CD4-positive, alpha-beta T cell treated with Interleukin-12 subunit alpha and Interleukin-12 subunit beta, for 1 hour (primary cell): ENCODE results near the gene ZNF775.

Experiments used
- DNase-seq: peaks from one replicate; pipeline ENCODE4 v3.0.0-alpha.2; 2020

ZNF775 gene

DNA sequence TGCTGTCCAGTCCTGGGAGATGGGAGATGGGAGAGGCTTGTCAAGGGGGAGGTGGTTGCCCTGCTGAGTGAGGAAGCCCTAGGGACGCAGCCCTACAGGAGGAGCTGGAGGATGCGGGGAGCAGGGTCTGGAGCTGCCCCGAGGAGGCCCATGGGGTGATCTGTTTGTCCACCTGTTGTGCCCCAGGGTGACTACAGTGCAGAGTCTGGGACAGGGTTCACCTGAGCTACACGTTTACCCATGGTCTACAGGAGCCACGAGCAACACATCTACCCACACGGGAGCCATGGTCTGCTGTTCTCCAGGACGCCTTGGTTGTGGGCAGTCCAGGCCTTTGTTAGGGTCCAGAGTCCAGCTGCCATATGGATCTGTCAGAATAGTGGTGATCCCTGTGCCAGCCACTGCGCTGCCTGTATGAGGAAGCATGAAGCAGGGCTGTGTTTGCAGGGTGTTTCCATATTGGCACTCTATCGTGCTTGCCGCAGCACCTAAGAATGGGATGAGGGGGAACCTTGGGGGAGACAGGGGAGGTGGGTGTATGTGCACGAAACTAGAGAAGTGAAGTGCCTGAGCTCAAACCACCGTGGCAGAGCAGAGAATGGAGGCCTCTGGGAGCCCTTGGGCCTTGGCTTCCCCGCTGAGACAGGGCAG is 23.7 kb downstream of the ZNF775 start:
- no peak for DNase-seq

DNA sequence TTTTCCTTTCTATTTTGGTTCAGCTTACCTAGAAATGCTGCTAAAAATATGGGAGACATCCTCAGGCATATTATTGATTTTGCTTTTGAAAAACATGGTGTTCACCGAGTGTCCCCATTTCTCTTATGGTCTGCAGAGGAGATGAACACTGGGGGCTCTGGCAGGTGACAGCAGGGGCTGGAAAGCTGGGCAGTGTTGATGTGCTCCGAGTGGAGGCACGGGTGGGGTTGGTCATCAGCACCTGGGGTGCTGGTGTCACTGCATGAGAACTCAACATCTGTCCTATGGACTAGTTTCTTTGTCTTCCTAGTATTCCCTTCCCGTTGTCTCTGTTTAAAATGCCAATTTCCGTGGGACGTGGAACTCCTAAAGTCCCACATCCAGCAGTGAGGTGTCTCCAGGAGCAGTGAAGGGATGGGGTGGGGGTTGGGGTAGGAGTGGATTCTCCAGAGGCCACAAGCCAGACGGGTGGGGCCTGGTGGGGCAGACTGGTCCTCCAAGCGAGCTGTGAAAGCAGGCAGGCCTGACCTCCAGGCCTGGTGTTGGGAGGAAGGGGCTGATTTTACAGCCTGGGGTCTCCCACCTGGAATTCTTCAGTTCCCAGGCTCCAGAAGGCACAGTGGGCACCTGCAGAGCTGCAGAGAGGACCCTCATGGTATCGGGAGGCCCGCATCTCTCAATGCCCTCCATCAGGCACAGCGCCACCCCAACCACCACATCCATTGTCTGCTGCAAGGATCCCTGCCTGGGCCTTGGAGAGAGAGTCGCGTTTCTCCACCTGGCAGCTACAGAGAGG is 24.4 kb downstream of the ZNF775 start:
- DNase-seq = no peak

DNA sequence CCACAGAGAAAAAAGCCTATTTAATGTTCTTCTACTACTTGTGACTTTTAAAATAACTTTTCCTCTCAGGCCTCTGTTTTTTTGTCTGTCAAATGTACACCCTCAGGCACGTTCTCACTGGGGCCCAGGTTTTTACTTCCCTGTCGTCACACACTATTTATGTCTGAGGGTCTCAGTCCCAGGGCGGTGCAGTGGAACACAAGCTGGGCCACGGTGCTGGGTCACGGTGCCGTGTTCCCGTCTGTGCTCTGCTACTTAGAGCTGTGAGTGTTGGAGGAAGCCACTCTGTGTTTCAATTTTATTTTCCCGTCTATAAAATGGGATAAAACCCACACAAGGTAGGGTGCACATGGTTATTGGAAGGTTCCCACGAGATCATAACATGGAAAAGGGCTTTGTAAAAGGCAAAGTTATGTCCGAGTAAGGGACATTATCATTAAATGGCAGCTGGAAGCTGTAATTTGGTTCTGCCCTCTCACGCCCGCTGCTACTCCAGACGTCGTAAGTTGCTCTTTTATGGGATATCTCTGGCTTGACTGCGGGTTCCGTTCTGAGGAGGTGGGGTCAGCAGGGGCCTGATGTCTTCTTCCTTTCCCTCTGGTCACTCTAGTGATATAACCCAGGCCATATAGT is 25.2 kb downstream of the ZNF775 start:
- DNase-seq = no peak

DNA sequence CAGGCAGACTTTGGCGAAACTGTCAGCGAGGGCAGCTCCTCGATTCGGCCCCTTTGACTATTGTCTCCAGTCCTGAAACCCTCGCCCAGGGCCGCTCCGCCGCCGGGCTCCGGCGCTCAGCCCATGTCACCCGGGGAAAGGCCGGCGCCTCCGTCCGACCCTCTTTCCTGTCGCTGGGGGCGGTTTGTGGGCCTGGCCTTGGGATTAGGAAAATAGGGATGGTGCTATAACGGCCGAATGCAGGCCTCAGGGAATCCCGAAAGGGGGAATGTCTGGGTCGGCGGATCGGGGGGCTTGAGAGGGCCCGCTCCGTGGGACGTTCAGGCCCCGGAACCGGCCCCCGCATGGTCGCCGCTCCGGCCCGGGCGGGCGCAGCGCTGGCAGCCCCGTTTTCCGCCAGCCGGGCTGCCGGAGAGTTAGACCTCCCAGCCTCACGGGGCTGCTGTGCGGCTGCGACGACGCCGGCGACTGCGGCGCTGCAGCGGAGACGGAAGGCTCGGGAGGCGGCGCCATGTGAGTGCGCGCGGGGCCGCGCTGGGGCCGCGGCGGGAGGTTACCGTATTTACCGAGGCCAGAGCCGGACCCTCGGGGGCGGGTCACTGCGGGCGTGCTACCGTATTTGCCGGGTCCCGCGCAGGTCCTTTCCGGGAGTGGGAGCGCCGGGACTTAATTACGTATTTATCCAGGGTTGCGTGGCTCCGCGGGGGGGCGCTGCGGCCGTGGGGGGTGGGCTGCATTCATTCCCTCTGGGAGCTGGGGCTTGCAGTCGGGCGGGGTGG is 25.9 kb downstream of the ZNF775 start:
- DNase-seq = peak; percentile 87

DNA sequence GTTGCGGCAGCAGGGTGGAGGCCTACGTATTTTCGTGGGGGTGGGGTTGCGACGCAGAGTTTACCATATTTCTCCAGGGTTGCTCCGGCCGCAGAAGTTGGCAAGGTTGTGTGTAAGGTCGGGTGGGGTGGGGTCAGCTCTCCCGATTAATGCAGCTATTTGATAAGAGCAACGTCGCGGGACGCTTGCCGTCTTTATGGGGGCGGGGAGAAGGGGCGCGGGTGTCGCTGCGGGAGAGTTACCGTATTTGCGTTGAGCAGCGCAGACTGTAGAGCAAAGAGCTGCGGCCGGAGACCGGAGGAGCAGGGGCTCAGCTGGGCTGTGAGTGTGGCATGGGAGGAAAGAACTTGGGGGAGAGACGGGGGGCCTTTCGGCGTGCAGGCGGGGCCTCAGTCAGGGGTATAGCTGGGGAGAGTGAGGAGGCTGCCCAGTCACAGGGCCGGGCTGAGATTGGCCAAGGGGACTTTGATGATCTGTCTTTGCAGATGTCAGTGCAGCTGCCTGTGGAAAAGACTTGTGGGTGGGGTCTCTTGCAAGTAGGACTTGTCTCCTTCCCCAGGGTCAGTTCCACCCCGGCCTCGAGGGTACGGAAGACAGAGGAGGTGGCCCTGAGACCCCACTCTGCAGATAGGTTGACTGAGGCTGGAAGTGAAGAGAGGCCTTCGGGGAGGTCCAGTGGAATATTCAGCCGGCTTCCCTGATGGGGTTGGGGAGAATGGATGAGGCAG is 26.6 kb downstream of the ZNF775 start:
- DNase-seq = no peak

DNA sequence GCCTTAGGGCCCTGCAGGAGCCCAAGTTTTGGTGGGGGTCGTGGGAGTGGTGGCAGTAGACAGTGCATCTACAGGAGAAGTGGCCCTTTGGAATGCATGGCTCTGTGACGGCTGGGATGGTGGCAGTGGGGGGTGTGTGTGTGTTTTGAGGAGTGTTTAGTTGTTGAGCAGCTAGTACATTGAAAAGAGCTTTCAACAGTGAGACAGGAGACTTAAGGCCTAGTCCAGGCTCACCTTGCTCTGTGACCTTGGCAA is 27.1 kb downstream of the ZNF775 start:
- DNase-seq = peak; percentile 10

DNA sequence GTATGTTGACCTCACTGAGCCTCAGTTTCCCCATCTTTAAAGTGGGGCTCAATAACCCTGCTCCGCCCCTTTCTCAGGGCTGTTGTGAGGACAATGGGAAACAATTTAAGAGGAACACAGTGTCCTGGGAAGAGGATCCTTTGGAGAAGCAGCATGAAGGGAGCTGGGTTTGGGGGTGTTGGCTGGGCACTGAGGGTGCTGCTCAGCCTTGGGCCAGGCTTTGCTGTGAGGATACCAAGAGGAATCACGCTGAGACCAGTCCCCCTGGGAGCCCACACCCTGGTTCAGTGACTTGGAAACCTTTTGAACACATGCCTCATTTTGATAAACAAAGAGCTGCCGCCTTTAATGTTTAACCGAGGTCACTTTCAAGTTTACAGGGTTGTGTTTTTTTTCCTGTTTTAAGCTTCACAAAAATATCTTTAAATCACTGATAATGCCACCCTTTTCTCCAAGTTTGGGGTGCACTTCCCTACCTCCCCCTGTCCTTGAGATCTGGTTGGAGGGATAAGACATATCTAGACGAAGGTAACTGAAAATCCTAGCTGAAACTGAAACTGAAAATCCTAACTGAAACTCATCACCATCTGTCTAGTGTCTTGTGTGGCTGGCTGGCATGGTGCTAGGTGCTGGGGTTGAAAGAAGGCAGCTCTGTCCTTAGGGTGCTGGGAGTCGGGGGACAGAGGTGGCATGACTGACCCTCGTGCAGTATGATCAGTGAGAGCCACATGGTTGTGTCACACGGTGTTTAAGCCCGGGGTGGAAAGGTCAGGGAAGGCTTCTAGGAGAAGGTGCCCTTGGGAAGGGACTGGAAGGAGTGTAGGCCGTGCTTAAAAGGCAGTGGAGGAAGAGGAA is 27.7 kb downstream of the ZNF775 start:
- peak; percentile 49 for DNase-seq

DNA sequence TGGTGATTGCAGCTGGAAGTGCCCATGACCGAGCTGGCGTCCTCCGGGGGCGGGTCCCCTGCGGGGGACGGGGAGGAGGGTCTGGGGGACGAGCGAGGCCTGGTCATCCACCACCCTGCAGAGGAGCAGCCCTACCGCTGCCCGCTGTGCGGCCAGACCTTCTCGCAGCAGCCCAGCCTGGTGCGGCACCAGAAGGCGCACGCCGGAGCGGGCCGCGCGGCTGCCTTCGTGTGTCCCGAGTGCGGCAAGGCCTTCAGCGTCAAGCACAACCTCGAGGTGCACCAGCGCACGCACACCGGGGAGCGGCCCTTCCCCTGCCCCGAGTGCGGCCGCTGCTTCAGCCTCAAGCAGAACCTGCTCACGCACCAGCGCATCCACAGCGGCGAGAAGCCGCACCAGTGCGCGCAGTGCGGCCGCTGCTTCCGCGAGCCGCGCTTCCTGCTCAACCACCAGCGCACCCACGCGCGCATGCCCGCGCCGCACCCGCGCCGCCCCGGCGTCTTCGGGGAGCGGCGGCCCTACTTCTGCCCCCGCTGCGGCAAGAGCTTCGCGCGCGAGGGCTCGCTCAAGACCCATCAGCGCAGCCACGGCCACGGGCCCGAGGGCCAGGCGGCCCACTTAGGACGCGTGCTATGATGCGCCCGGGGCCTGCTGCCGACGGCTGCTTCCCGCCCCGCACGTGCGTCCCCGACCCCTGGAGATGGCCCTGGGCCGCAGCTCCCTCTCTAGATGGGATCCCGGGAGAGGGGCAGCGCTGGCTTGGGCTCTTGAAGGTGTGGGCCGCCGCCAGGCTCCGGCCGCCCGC is 28.7 kb downstream of the ZNF775 start:
- DNase-seq = no peak

DNA sequence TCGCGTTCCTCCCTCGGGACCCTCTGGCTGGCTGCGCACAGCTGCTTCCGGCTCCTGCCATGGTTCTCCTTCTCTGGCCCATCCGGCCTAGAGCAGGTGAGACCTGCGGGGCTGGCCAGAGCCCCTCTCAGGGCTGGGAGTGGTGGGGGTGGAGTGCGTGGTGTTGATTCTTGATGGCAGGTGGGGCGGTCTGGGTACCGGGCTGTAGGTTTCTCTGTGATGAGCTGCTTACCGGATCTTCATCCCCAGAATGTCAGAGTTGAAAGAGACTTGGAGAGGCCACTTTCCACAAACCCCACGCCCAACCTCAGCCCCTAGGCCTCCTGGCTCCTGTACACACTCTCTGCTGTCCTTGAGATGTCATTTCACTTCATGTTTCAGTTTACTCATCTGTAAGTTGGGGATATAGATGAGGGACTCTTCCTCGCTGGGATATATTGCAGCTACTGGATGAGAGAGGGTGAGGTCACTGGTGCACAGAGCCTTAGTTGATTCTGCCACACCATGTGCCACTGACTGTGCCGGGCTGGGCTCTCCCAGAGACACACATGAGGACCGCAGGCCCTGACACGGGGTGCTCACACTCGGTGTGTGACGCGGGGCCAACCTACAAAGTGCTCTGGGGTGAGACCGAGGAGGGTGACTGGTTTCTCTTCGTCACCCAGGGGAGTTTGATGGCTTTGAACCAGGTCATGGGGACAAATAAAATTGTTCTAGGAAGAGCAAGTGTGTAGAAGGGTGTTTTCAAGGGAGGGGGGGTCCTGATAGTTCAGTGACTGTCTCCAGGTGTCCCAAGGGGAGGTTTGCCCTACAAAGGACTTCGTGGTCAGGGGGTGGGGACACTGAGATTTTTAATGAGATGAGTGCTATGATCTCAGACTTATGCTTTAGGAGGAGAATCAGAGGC is 29.5 kb downstream of the ZNF775 start:
- DNase-seq = no peak

DNA sequence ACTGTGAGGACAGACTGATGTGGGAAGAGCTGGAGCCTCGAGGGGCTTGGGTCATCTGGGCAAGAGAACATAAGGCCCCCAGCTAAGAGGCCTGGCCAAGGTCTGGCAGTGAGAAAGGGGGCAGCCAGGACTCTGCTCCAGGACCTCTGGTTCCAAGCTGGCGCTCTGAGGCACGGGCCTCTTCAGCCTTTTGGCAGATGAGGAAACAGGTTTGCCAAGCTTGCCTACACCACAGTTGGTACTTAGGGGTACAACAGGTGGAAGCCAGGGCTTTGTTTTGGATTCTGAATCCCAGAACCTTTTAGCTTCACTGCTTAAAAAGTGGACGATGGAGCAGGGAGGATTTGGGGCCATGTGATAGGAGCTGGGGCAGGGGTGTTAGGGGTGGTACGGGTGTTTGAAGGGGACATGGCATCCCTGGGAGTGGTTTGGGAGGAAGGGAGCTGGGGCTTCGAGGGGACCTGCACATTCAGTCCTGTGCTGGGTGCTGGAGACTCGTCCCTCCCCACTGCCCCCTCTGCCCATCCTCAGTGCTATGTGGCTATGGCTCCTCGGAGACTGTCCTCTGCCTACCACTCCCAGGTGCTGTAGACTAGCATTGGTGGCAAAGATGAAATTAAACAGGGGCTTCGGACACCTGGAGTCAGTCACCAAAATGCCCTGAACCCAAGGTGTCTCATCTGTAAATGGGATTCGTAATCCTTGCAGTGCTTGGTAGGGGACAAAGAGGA is 30.3 kb downstream of the ZNF775 start:
- no peak for DNase-seq

DNA sequence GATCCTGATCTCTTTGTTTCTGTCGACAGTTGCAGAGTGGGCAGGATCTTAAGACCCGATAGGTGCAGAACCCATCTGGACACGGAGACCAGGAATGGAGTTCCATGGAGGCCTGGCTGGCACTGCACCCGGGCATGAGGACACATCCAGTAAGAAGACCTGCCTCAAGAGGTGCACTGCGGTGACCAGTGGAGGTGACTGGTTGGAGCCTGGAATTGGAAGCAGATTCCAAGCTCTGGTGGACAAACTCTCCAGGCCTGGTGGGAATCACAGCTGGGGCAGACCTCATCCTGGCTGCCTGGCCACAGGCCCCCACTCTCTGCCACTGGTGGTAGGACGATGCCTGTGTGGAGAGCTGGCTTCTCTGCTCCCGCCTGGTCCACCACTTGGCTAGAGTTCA is 31.0 kb downstream of the ZNF775 start:
- DNase-seq = no peak

DNA sequence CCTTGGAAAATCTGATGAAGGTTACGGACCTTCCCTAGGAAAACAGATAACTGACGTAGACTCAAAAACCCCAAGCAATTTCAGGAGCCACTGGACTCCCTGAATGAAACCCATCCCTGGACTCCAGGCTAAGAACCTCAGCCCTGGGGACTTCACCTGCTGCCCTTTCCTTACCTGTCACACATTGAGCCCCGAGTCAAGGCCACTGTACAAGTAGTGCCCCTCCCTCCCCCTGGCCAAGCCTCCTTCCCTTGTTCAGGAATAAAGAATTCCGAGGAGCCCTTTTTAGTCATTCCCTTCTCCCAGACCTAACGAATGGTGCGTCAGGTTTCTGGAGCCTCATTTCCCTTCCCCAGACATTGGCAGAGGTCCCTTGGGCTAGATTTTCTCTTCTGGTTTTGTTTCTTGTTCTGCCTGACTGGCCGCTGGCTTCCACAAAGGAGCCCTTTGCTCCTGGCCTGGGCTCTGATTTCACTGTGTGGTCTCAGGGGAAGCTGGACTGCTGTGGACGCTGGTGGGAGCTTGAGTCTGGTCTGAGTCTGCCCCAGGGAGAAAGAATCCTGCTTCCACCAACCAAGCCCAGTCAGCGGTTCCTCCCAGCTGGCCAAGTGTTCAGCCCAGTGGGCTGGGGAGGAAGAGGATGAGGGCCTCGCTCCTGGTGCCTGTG is 31.7 kb downstream of the ZNF775 start:
- DNase-seq = no peak

DNA sequence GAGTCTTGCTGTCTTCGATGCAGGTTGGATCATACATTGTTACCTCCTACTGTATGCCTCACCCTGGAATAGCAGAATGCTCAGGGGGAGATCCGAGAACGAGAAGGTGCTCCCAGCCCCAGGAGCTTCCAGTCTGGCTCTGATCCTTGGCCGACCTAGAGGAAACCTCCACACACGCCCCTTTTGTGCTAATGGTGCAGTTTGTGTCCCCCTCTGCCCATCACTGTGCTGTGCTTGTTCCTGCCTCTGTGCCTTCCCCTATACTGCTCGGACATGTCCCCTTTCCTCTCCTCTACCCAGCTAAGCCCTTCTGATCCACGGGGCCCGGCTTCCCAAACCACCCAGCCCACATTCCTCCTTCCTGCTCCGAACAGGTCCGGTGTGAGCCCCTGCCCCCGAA is 32.5 kb downstream of the ZNF775 start:
- DNase-seq = no peak

DNA sequence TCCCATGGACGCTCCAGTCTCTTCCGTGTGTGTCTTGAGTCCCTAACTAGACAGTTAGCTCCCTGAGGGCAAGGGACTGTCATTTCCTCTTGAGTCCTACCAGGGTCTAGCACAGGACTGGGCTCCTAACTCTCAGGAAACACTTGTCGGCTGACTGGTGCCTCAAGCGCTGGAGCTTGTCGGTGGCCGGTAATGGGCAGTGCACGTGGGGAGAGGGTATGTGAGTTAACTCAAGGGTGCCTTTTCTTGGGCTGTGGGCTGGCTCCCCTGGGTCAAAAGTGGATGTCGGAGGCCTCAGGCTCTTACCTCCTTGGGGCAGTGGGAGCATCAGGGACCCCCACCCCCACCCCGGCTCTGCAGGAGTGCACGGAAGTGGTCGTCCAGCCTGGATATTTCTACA is 32.9 kb downstream of the ZNF775 start:
- DNase-seq = no peak

DNA sequence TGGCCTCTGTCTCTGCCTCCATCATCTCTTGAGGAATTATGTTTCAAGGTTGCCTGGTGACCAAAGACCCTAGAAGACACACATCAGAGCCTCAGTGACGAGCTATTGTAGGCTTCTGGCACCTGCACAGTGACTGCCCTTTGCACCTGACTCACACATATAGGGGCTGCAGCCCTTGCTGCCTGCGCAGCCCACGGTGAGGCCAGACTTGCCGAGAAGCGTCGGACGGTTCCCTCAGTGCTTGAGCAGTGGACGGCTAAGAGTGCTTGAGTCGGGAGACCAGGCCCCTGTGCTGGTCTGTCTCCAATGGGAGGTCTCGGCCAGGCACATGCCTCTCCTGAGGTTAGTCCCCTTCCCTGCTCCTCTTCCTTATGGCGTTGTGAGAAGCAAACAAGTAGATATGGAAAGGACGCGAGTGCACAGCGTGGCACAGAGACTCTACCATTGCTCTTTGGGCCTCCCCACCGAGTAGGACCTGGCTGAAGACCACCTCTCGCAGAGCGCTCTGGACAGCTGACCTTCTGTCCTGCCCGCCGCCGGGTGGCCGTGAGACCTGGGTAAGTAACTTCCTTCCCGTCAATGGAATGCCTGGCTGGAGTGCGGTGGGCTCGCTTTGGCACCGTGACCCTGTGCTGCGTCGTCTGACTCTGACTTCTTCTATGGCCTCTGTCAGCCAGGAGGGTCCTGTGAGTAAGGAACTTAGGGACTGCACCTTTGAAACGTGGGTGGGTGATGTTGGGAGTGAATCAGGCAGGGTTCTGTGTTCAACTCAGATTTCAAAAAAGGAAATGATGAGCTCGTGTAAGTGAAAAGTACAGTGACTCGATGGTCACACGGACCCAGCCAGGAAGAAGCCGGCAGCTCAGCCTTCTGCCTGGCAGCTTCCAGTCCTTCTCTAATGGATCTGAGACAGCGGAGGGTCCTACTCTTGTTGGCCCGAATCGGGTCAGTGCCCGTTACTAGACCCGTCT is 33.7 kb downstream of the ZNF775 start:
- DNase-seq = no peak

DNA sequence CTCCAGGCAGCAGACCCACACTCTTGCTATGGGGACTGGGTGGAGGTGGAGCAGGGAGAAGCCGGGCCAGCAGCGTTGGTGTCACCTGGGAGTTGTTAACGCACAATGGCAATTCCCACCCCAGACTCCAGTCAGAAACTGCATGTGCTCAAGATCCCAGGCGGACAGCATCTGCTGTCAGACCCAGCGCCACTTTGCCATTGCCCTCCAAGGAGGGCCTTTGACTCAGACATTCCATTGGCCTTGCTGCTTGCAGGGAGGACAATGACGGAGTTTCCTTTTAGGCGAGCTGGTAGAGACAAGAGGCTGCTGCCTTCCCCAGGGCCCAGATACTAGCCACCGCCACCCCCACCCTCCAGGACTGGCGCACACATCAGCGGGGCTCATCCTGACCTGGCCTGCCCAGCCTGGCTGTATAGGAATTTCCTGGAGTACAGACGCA is 34.5 kb downstream of the ZNF775 start:
- DNase-seq = no peak
